Naive thymus-derived CD4-positive, alpha-beta T cell (primary cell): ENCODE measurements around the gene TUBG1. TPM values are rescaled to one million over a fixed set of nuclear protein-coding genes. Genes with fewer than 3 reads are reported as not detected.
A peak's percentile ranks its signal among the peaks of the same experiment; 100 is the strongest.
"Not testable (repeated sequence)": the region's sequence is repeated elsewhere in the genome, so short reads cannot be mapped to it uniquely, and the experiment has no call there.

Source experiments
- ATAC-seq: fragments of 150-1000 bp; cut with Tn5 transposase; 2 replicates; pipeline ENCODE4 v1.10.0; 2021; ENCODE audit warnings: mild to moderate bottlenecking, moderate library complexity
- CTCF ChIA-PET: fragments of 350-600 bp; sonication (Branson Sonifier 250); formaldehyde crosslinking; loops from one replicate; lab custom pipeline; 2021; ENCODE audit warnings: antibody characterized with exemption; lab: Charles Lee
- POLR2A ChIA-PET: fragments of 350-600 bp; sonication (Branson Sonifier 250); formaldehyde crosslinking; loops from one replicate; lab custom pipeline; 2021; ENCODE audit warnings: antibody characterized with exemption, inconsistent platforms; lab: Charles Lee
- DNase-seq, 9 donors: peaks; one replicate each; pipeline versions ENCODE4 v3.0.0 to v3.0.0-alpha.2; 2020 to 2022; ENCODE audit warnings: mixed read lengths in 1 of 9
- H3K27ac ChIP-seq: one replicate; pipeline ENCODE4 v1.7.0; 2013; ENCODE audit warnings: mild to moderate bottlenecking, low read depth, low read length, moderate library complexity
- H3K27me3 ChIP-seq, 2 donors: one replicate each; pipeline ENCODE4 v1.7.0; 2013; ENCODE audit warnings: low read length in 2 of 2, mild to moderate bottlenecking in 2 of 2, moderate library complexity in 2 of 2; ENCODE audit not compliant: control insufficient read depth in 2 of 2, insufficient read depth in 2 of 2
- H3K36me3 ChIP-seq, 3 experiments: 1 replicate in 2 of 3; 2 replicates in 1 of 3; pipeline ENCODE4 v1.7.0; 2013; ENCODE audit warnings: low read length in 3 of 3, mild to moderate bottlenecking in 3 of 3, moderate library complexity in 1 of 3; ENCODE audit not compliant: insufficient read depth in 3 of 3, control insufficient read depth in 2 of 3
- H3K4me1 ChIP-seq, 2 donors: one replicate each; pipeline ENCODE4 v1.7.0; 2013; ENCODE audit warnings: low read length in 2 of 2, mild to moderate bottlenecking in 2 of 2, moderate library complexity in 1 of 2; ENCODE audit not compliant: control insufficient read depth in 2 of 2, insufficient read depth in 2 of 2
- H3K4me3 ChIP-seq: 2 replicates; pipeline ENCODE4 v1.7.0; 2013; ENCODE audit warnings: mild to moderate bottlenecking, low read length
- H3K9me3 ChIP-seq, 3 experiments: 1 replicate in 2 of 3; 2 replicates in 1 of 3; pipeline ENCODE4 v1.7.0; 2013; ENCODE audit warnings: low read length in 3 of 3; ENCODE audit not compliant: control insufficient read depth in 2 of 3
- H3K27ac Mint-ChIP-seq, 9 donors: one replicate each; pipeline ENCODE4 v1.8.0; 2020 to 2022; ENCODE audit warnings: mixed read lengths in 9 of 9, mild to moderate bottlenecking in 8 of 9, moderate library complexity in 5 of 9, inconsistent platforms in 2 of 9
- H3K27me3 Mint-ChIP-seq, 5 donors: one replicate each; pipeline ENCODE4 v1.8.0; 2021 to 2022; ENCODE audit warnings: mixed read lengths in 5 of 5, mild to moderate bottlenecking in 1 of 5
- H3K36me3 Mint-ChIP-seq, 5 donors: one replicate each; pipeline ENCODE4 v1.8.0; 2020 to 2022; ENCODE audit warnings: mixed read lengths in 5 of 5, mild to moderate bottlenecking in 3 of 5, inconsistent platforms in 1 of 5
- H3K4me1 Mint-ChIP-seq, 7 donors: one replicate each; pipeline ENCODE4 v1.8.0; 2020 to 2022; ENCODE audit warnings: mixed read lengths in 7 of 7, mild to moderate bottlenecking in 3 of 7, inconsistent platforms in 1 of 7
- H3K4me3 Mint-ChIP-seq, 10 donors: one replicate each; pipeline ENCODE4 v1.8.0; 2020 to 2022; ENCODE audit warnings: mild to moderate bottlenecking in 10 of 10, mixed read lengths in 10 of 10, moderate library complexity in 6 of 10, inconsistent platforms in 2 of 10
- H3K9me3 Mint-ChIP-seq, 11 donors: one replicate each; pipeline ENCODE4 v1.8.0; 2020 to 2022; ENCODE audit warnings: mixed read lengths in 11 of 11, mild to moderate bottlenecking in 4 of 11, inconsistent platforms in 1 of 11, moderate library complexity in 1 of 11
- intact Hi-C, 2 donors: fragments of 100-400 bp; cut with micrococcal nuclease; formaldehyde crosslinking; loops; one replicate each; pipeline ENCODE4 v1.15.1; 2023
- polyA plus RNA-seq, 2 donors: library from polyadenylated mRNA; unstranded; fragments of 300-500 nt; fragmentation: Illumina TruSeq; gene quantifications; one replicate each; pipeline ENCODE4 v1.2.3, GENCODE V29; 2021
- total RNA-seq, 6 experiments: library from RNA in 5 of 6; stranded (reverse) in 5 of 6; gene quantifications; 1 replicate in 5 of 6; 2 replicates in 1 of 6; pipeline ENCODE4 v1.2.3 and lab custom pipeline; 2021 to 2026

Gene TUBG1
- total and polyA plus RNA-seq, 7 experiments from 2014 or later = 4.8 to 54.4 (median 12.5) TPM

DNA sequence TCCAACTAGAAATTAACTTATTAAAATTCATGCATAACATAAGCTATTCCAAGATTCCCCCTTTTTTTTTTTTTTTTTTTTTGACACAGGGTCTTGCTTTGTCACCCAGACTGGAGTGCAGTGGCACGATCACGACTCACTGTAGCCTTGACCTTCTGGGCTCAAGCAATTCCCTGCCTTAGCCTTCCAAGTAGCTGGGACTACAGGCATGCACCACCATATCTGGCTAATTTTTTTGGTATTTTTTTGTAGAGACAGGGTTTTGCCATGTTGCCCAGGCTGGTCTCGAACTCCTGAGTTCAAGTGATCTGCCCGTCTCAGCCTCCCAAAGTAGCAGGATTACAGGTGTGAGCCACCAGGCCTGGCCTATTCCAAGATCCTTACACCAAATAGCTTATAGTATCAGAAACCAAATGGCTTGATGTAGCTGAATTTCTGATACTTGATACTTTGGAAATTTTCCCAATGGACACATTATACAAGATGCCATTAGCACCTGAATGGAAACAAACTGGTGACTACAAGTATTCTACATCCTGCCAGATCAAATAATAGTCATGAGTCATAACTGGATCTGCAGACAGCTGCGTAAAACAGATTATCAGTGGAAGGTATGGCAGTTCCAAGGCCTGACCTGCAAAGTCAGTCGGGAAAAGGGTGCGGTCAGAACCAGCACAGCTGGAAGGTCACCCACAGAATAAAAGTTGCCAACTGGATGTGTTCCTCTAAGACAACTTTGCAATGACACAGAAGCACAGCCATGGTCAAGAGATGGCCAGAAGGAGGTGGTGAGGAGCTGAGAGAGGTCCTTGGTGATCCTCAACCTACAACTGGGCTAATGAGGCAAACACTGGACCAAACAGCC, 14.5 kb downstream of the TUBG1 start:
- H3K4me3 Mint-ChIP-seq = no peak overlapping the region
- ChIA-PET CTCF (no interaction called here), POLR2A (no interaction called here)

GRCh38 chr17:42627032-42627764, 17.7 kb downstream of the TUBG1 start:
- H3K9me3 ChIP-seq, CTCF ChIA-PET, H3K4me1 Mint-ChIP-seq: not testable (repeated sequence)

More for the DNA sequence above, 14.5 kb downstream of the TUBG1 start:
- no peaks in the 10 kb centered on the region for H3K9me3 ChIP-seq
- peaks cover 0 to 2% (median 0%) of the 10 kb centered on the region in 5 donors for H3K27me3 Mint-ChIP-seq
- H3K9me3 Mint-ChIP-seq = no peaks in the 10 kb centered on the region
- peaks cover 0 to 4% (median 0%) of the 10 kb centered on the region in 7 donors for H3K4me1 Mint-ChIP-seq
- H3K27ac ChIP-seq = no peak overlapping the region
- H3K27ac Mint-ChIP-seq = no peak overlapping the region
- no peaks in the 10 kb centered on the region for H3K36me3 Mint-ChIP-seq
- intact Hi-C loops = no loop called here
- H3K4me1 ChIP-seq = no peaks in the 10 kb centered on the region
- no peaks in the 10 kb centered on the region for H3K36me3 ChIP-seq
- no peaks in the 10 kb centered on the region for H3K27me3 ChIP-seq
- no peak for DNase-seq
- ATAC-seq = no peak
- no peak overlapping the region for H3K4me3 ChIP-seq

GRCh38 chr17:42629411-42630009, 20.0 kb downstream of the TUBG1 start:
- no peak overlapping the region for H3K4me3 ChIP-seq
- no peaks in the 10 kb centered on the region for H3K9me3 ChIP-seq
- intact Hi-C loops = no loop called here
- H3K36me3 Mint-ChIP-seq = no peaks in the 10 kb centered on the region
- ChIA-PET POLR2A (no interaction called here), CTCF (no interaction called here)
- DNase-seq (no peak), ATAC-seq (no peak)
- H3K4me3 Mint-ChIP-seq = no peak overlapping the region
- no peaks in the 10 kb centered on the region for H3K27me3 ChIP-seq
- H3K27ac ChIP-seq = no peak overlapping the region
- no peaks in the 10 kb centered on the region for H3K9me3 Mint-ChIP-seq
- peaks cover 0 to 2% (median 0%) of the 10 kb centered on the region in 5 donors for H3K27me3 Mint-ChIP-seq
- H3K27ac Mint-ChIP-seq = peak overlapping the region in 1 of 9 donors; percentile 1
- H3K4me1 Mint-ChIP-seq = peaks cover 0 to 2% (median 0%) of the 10 kb centered on the region in 7 donors
- no peaks in the 10 kb centered on the region for H3K36me3 ChIP-seq
- H3K4me1 ChIP-seq = no peaks in the 10 kb centered on the region

More at GRCh38 chr17:42627032-42627764, 17.7 kb downstream of the TUBG1 start:
- H3K4me3 Mint-ChIP-seq, H3K9me3 Mint-ChIP-seq, H3K27ac ChIP-seq, intact Hi-C loops, H3K4me3 ChIP-seq, H3K4me1 ChIP-seq, H3K27ac Mint-ChIP-seq, ATAC-seq, POLR2A ChIA-PET, DNase-seq, H3K27me3 ChIP-seq, H3K36me3 ChIP-seq, H3K36me3 Mint-ChIP-seq, H3K27me3 Mint-ChIP-seq: not testable (repeated sequence)

DNA sequence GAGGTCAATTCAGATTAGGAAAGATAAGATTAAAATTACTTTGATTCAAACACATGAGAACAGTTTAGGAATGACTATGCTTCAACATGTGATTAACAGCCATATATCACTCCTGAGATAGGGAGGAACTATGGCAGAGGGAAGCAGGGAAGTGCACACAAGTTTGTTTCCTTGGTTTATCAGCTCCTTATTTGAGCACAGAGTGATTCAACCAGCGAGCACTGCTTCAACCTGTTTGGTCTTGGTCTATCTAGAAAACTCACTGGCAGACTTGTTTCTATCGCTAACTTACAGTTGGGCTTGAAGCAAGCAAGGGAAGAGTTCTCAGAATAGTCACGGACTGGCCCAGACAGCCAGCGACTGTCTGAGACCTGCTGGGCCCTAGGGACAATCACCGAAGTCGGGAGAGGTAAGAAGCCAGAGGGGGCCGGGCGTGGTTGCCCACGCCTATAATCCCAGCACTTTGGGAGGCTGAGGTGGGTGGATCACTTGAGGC, 23.5 kb downstream of the TUBG1 start:
- Histone ChIP-seq H3K4me1 (no peaks in the 10 kb centered on the region), H3K27ac (no peak overlapping the region), H3K27me3 (no peaks in the 10 kb centered on the region), H3K9me3 (no peaks in the 10 kb centered on the region), H3K36me3 (no peaks in the 10 kb centered on the region), H3K4me3 (no peak overlapping the region)
- CTCF ChIA-PET = interaction anchor here (0.6 to 0.7 kb wide), 2 partner anchors 106 to 1626 kb away, joined by 3 read pairs; no protein-coding TSS in a partner anchor
- no peaks in the 10 kb centered on the region for H3K36me3 Mint-ChIP-seq
- no peaks in the 10 kb centered on the region for H3K9me3 Mint-ChIP-seq
- intact Hi-C loops = no loop called here
- H3K27ac Mint-ChIP-seq = no peak overlapping the region
- no peak for ATAC-seq
- POLR2A ChIA-PET = interaction anchor here (0.5 to 0.7 kb wide), 4 partner anchors 37 to 495 kb away, joined by 3 read pairs; no protein-coding TSS in a partner anchor
- peaks cover 0 to 3% (median 0%) of the 10 kb centered on the region in 5 donors for H3K27me3 Mint-ChIP-seq
- no peaks in the 10 kb centered on the region for H3K4me1 Mint-ChIP-seq
- DNase-seq = no peak
- no peak overlapping the region for H3K4me3 Mint-ChIP-seq

DNA sequence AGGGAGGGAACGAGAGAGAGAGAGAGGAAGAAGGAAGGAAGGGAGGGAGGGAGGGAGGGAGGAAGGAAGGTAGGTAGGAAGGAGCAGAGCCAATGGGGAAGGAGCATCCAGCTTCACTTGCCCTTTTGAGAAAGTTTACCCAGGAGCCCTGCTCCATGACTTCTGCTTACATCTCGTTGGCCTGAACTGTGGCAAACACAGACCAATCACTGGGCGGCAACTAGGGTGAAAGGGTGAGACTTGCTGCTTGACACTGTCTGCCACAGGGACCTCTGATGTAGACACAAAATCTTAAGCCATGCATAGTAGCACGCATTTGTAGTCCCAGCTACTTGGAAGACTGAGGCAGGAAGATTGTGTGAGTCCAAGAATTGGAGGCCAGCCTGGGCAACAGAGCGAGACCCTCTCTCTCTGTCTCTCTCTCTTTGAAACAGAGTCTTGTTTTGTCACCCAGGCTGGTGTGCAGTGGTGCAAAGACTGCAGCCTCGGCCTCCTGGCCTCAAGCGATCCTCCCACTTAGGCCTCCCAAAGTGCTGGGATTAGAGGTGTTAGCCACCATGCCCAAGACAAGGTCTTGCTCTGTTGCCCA, 30.1 kb downstream of the TUBG1 start:
- no peaks in the 10 kb centered on the region for H3K4me1 ChIP-seq
- DNase-seq (no peak), ATAC-seq (no peak)
- Mint-ChIP-seq H3K27me3 (peaks cover 0 to 16% (median 11%) of the 10 kb centered on the region in 5 donors), H3K27ac (no peak overlapping the region), H3K9me3 (peaks cover 0 to 4% (median 0%) of the 10 kb centered on the region in 11 donors), H3K36me3 (no peaks in the 10 kb centered on the region), H3K4me1 (peaks cover 0 to 7% (median 0%) of the 10 kb centered on the region in 7 donors), H3K4me3 (no peak overlapping the region)
- H3K9me3 ChIP-seq = no peaks in the 10 kb centered on the region
- H3K4me3 ChIP-seq = no peak overlapping the region
- POLR2A ChIA-PET = no interaction called here
- CTCF ChIA-PET = no interaction called here
- no peak overlapping the region for H3K27ac ChIP-seq
- intact Hi-C loops = no loop called here
- no peaks in the 10 kb centered on the region for H3K27me3 ChIP-seq
- no peaks in the 10 kb centered on the region for H3K36me3 ChIP-seq

DNA sequence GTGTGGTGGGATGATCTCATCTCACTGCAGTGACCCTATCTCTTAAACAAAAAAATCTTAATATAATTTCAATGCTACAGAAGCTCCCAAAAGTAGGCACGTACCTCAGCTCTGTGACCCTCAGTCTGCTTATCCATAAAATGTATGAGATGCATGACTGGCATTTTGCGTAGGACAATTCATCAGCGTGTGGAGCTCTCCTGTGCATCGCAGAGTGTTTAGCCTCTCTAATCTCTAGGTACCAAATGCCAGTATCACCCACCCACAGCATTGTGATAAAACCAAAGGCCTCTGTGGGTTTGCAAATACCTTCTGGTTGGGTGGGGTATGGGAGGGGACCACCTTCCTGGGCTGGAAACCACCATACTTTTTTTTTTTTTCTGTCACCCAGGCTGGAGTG, 30.6 kb downstream of the TUBG1 start:
- H3K9me3 Mint-ChIP-seq = peaks cover 0 to 4% (median 0%) of the 10 kb centered on the region in 11 donors
- POLR2A ChIA-PET = no interaction called here

More for the DNA sequence above, 30.6 kb downstream of the TUBG1 start:
- Mint-ChIP-seq H3K27ac (no peak overlapping the region), H3K36me3 (no peaks in the 10 kb centered on the region), H3K4me3 (no peak overlapping the region), H3K4me1 (peaks cover 0 to 7% (median 0%) of the 10 kb centered on the region in 7 donors), H3K27me3 (peaks cover 0 to 16% (median 11%) of the 10 kb centered on the region in 5 donors)
- no peak overlapping the region for H3K4me3 ChIP-seq
- H3K27ac ChIP-seq = no peak overlapping the region
- no peaks in the 10 kb centered on the region for H3K36me3 ChIP-seq
- H3K9me3 ChIP-seq = no peaks in the 10 kb centered on the region
- H3K4me1 ChIP-seq = no peaks in the 10 kb centered on the region
- DNase-seq (no peak), ATAC-seq (no peak)
- H3K27me3 ChIP-seq = no peaks in the 10 kb centered on the region
- CTCF ChIA-PET = no interaction called here
- intact Hi-C loops = no loop called here
